DMS153 (cell line): ENCODE data around the gene LRRC8E.

Experiments
- DNase-seq: peaks from one replicate; lab custom pipeline; 2025; lab: John Stamatoyannopoulos, UW

The LRRC8E gene

DNA sequence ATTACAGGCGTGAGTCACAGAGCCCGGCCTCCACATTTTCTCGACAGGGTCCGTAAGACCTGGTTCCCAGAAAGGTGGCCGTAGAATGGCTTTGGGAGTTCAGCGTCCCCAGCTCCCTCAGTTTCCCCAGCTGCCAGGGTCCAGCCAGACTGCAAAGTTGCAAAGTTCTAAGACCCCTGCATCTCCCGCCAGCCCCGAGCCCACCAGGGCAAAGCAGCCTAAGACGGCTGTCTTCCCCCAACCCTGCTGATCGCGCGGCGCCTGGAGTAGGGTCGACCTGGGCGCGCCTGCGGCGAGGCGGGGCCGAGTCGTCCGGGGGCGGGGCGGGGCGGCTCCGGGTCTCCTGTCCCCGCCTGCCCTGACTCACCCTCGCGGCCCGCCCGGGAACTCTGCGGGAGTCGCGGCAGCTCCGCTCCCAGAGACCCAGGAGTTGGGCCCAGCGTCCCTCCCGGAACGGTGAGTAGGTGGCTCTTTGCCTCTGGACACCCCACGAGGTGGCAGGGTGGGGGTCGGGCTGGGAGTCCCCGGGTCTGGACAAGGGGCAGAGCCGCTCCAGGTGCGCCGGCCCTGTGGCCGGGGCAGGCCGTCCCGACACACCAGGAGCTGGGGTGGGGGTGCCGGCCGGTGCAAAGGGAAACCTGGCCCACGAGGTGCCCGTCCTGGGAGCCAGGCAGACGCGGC is at the start of gene LRRC8E:
Gene LRRC8E (plus strand): TSS at position 366 of the 681 bp plus-strand sequence. CDS start 7,094 bp downstream, outside the sequence.
- DNase-seq: no peak

DNA sequence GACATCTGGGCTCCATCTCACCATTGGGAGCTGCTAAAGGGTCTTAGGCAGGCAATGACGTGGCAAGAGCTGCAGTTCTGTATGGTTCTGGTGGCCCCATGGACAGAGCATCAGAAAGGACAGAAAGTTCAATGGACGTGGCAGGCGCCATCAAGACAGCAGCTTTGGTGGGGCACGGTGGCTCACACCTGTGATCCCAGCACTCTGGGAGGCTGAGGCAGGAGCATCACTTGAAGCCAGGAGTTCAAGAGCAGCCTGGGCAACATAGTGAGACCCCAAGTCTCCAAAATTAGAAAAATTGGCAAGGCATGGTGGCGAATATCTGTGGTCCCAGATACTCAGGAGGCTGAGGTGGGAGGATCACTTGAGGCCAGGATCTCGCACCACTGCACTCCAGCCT is 48.8 kb upstream of the LRRC8E start:
- no peak for DNase-seq

DNA sequence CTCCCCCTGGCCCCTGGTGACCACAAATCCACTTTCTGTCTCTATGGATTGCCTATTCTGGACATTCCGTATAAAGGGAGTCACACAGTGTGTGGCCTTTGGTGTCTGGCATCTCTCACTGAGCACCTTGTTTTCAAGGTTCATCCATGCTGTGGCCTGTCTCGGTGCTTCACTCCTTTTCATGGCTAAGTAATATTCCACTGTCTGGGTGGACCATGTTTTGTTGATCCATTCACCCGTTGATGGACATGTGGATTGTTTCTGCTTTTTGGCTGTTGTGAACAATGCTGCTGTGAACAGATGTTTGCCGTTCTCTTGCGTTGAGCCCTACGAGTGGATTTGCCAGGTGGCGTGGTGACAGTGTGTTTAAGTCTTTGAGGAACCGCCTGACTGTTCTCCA is 47.7 kb upstream of the LRRC8E start:
- DNase-seq: no peak

DNA sequence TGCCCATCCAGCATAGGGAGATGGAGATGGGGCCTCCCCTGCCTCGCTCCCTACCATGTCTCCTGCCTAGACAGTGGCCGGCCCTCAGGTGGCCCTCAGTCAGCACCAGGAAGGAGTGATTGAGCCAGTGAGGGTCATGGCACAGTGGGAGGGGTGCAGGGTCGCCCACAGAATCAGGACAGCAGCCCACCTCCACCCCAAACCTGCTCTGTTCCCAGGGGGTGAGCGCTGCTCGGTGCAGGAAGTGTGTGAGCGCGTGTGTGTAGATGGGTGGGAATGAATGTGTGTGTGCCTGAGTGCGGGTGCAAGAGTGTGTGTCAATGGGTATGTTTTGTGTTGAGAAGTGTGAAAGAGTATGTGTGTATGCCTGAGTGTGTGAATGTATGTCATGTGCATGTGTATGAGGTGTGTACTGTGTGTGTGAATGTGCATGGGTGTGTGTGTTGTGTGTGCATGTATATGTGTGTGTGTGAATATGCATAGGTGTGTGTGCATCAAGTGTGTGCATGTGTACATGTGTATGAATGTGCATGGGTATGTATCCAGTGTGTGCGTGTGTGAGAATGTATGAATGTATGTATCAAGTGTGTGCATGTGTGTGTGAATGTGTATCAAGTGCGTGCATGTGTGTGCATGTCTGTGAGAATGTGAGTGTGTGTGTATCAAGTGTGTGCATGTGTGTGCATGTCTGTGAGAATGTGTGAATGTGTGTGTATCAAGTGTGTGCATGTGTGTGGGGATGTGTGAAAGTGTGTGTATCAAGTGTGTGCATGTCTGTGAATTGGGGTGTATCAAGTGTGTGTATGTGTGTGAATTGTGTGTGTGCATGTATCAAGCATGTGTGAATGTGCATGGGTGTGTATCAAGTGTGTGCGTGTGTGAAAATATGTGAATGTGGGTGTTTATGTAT is 46.3 kb upstream of the LRRC8E start:
- no peak for DNase-seq

DNA sequence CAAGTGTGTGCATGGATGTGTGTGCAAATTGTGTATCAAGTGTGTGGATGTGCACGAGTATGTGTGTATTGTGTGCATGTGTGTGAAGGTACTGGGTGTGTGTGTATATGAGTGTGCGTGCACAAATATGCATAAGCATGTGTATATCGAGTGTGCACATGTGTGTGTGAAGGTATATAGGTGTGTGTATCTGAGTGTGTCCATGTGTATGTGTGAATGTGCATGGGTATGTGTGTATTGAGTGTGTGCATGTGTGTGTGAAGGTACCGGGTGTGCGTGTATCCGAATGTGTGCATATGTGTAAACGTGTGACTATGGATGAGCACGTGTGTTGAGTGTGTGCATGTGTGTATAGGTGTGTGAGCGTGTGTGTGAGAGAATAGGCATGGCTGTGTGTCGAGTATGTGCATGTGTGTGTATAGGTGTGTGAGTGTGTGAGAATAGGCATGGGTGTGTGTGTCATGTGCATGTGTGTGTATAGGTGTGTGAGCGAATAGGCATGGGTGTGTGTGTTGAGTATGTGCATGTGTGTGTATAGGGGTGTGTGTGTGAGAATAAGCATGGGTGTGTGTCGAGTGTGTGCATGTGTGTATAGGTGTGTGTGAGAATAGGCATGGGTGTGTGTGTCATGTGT is 45.5 kb upstream of the LRRC8E start:
- DNase-seq: no peak

DNA sequence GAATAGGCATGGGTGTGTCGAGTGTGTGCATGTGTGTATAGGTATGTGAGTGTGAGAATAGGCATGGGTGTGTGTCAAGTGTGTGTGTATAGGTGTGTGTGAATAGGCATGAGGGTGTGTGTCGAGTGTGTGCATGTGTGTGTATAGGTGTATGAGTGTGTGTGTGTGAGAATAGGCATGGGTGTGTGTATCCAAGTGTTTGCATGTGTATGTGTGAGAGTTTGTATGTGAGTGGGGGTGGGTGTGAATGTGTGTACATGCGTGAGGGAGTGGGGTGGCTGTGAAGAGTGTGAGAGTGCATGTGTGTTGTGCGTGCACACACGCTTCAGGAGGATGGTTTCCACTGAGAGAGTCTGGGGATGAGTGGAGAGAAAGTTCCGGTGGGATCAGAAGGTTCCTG is 44.8 kb upstream of the LRRC8E start:
- no peak for DNase-seq

DNA sequence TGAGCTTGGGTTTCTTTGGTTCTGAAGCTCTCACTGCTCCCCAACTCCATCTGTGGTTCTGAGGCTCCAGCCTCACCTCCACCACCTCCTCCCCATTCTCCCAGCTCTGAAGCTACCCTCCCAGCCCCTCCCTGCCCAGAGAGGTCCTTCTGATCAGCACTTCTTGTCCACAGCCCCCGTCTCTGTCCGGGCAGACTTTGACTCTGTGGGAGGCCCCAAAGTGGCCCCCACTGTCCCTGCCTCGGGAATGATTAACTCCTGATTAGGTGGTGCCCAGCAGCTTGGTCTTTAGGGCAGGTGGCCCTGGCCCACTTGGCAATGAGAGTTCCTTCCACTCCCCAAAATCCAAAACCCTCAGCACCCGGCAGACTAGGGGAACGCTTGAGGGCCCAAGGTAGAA is 43.9 kb upstream of the LRRC8E start:
- DNase-seq: no peak

DNA sequence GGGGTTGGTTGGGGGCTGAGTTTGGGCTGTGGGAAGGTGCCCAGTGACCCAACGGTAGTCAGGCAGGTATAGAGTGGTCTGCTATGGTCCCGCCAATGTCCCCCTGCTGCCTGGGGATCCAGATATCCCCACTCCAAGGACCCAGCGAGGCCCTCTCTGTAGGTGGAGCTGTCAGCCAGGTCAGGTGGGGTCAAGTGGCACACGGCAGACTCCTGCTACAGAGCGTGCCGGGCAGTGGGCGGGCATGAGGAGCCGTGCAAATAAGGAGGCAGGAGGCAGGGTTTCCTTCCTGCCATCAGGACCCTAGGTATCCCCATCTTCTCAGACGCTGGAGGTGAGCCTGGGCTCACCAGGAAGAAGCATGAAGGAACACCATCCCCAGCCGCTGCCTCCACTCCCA is 43.4 kb upstream of the LRRC8E start:
- no peak for DNase-seq

DNA sequence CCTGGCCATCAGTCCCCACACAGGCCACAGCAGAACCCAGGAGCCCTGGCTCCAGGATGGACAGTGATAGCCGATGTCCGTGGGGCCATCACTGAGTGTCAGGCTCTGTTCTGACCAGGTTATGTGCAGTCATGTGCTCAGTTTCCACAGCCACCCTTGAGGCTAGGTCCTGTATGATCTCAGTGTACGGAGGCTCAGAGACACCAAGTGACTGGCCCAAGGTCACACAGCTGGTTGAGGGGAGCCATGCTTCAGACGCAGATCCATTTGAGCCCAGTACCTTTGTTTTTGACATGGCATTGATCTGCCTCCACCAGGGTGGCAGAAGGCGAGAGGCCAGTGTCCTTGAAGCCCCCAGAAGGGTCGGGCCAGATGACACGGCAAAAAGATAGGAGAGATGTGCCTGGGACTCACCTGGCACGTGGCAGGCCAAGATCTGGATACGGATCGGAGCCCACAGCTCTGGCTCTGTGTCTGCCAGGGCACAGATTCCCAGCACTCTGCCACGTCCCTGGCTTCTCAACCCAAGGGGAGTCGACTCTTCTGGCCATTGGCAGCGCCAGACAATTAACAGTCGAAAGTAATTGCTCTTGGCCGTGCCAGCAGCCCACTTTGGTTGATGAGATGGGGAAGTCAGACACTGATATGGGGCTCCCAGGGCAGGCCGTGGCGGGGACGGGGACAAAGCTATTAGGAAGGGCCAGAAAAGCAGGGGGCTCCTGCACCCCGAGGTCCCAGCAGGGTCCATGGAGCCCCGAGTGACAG is 42.7 kb upstream of the LRRC8E start:
- no peak for DNase-seq

DNA sequence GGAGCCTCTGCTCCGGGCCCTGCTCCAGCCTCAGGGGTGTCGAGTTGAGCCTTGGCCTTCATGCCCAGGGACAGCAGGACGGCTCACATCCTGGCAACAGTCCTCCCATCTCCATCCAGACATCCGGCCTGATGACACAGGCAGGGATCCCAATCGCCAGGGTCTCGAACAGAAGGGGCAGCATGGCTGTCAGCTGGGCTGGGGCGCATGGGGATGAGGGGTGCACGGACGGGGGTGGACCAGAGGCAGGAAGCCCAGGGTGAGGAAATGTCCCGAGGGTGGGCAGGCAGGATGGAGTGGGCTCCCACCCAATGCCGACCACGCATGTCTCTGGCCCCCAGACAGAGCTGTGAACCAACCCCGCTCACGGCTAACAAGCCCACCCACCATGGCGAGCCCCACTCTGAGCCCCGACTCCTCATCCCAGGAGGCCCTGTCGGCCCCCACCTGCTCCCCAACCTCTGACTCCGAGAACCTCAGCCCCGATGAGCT is 42.1 kb upstream of the LRRC8E start:
- DNase-seq: no peak

DNA sequence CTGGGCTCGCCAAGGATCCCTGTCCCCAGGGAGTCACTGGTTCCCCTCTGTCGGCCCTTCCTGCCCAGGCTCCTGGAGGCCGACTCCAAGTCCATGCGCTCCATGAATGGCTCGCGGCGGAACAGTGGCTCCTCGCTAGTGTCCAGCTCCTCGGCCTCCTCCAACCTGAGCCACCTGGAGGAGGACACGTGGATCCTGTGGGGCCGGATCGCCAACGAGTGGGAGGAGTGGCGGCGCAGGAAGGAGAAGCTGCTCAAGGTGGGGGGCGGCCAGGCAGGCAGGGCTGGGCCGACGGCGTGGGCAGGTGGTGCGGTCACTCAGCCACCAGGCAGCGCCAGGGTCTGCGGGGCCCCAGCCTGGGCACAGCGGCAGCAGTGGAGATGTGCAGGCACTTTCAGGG is 40.6 kb upstream of the LRRC8E start:
- DNase-seq: no peak

DNA sequence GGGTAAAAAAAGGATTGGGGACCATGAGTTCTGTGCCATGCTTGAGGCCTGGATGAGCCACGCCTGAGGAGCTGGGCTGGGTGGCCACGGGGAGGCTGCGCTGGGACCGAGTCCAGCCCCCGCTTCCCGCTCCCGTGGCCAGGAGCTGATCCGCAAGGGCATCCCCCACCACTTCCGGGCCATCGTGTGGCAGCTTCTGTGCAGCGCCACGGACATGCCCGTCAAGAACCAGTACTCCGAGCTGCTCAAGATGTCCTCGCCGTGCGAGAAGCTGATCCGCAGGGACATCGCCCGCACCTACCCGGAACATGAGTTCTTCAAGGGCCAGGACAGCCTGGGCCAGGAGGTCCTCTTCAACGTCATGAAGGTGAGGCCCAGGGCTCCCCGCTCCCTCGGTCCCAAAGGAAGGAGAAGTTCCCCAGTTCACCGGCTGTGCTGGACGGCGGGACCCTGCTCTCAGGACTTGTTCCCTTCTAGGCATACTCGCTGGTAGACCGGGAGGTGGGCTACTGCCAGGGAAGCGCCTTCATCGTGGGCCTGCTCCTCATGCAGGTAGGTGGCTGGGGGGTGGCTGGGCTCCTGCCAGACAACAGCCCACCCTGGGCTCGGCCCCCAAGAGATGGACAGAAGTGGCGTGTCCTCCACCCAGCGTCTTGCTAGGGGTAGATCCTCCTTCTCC is 39.4 kb upstream of the LRRC8E start:
- DNase-seq: no peak

DNA sequence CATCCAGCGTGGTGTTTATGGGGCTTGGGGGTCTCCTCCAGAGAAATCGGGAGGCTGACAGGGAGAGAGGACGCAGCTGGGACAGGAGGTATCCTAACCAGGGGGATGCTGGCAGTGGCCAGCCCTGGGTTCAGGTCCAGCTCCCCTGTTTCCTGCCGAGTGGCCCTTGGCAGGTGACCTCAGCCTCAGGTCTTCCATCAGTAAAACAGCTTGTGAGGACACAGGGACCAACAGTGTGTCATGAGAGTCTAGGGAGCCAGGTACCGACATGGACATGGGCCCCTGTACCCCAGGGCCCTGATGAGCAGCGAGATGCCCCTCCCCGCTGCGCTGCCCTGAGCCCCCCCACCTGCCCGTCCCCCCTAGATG is 38.7 kb upstream of the LRRC8E start:
- no peak for DNase-seq

DNA sequence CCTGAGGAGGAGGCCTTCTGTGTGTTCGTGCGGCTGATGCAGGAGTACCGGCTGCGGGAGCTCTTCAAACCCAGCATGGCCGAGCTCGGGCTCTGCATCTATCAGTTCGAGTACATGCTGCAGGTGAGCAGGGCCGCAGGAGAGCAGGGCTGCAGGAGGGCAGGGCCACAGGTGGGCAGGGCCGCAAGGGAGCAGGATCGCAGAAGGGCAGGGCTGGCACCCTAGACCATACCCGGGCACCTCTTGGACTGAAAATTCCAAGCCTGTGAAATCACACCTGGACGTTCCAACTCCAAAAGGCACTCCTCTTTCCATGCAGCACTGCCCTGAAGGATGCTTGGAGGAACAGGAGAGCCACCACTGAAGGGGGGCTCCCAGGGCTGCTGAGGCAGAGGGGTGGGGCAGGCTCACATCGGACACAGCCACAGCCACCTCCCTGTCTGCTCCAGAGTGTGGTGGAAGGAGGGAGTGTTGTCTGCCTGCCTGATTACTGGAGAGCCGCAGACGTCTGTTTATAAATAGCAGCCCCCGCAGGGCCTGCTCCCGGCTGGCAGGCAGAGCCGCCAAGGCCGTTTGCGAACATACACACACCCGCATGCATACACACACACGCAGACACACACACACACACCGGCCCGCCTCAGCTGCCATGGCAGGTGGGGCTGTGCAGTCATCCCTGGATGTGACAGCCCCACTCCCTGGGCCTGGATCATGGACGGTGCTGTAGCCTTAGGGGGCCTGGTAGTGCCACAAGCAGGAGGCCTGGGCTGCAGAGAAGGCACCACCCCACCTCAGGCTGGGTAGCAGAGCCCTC is 38.1 kb upstream of the LRRC8E start:
- DNase-seq: no peak

DNA sequence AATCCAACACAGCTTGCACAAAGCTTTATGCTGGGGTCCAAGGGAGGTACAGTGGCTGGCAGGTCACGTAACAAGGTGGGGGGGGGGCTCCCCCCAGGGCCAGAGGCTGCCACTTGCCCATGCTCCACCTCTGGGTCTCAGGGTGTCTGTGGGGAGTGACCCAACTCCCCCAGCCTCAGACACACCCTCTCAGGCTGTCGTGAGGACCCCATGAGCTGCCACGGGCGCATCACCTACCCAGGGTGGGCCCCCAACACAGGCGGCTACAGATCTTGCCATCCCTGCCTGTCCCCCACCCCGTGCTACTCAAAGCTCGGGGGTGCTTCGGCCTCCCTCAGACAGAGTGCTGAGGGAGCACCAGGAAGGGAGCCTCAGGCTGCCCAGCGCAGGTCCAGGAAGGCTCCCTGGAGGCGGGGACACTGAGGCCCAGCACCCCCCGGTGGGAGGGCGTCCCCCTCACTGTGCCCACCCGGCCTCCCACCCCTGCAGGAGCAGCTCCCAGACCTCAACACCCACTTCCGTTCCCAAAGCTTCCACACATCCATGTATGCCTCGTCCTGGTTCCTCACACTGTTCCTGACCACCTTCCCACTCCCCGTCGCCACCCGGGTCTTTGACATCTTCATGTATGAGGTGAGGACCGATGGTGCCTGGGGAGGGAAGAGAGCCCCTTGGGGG is 37.2 kb upstream of the LRRC8E start:
- no peak for DNase-seq

DNA sequence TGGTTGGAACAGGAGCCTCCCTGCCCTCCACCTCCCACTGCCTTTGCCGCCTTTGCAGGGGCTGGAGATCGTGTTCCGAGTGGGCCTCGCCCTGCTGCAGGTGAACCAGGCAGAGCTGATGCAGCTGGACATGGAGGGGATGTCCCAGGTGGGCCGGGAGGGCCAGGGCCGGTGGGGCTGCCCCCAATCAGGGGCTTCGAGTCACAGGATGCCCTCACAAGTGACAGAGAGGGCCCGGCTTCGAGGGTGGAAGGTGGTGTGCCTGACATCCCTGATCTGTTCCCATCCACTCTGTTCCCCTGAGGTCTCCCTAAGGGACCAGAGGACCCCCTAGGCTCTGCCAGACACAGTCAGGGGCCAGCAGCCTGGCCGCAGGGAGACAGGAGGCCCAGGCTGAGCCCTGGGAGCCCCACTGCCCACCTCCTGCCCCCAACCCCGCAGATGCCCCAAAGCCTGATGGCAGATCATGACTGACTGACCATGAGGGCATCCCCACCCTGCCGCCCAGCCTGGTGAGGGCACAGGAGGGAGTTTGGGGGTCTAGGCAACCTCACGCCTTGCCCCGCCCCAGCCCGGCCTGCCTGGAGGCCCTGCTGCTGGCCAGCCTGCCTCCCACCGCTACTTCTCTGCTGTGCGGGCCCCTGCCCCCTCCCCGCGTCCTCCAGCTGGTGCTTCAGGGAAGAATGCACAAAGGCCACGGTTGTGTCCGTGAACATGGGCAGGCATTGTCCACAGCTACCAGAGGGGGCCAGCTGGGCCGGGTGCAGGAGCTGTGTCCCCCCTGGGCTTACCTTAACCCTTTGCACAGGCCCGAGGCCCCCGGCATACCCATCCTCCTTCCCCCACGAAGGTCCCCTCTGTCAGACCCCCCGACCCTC is 36.4 kb upstream of the LRRC8E start:
- DNase-seq: no peak

DNA sequence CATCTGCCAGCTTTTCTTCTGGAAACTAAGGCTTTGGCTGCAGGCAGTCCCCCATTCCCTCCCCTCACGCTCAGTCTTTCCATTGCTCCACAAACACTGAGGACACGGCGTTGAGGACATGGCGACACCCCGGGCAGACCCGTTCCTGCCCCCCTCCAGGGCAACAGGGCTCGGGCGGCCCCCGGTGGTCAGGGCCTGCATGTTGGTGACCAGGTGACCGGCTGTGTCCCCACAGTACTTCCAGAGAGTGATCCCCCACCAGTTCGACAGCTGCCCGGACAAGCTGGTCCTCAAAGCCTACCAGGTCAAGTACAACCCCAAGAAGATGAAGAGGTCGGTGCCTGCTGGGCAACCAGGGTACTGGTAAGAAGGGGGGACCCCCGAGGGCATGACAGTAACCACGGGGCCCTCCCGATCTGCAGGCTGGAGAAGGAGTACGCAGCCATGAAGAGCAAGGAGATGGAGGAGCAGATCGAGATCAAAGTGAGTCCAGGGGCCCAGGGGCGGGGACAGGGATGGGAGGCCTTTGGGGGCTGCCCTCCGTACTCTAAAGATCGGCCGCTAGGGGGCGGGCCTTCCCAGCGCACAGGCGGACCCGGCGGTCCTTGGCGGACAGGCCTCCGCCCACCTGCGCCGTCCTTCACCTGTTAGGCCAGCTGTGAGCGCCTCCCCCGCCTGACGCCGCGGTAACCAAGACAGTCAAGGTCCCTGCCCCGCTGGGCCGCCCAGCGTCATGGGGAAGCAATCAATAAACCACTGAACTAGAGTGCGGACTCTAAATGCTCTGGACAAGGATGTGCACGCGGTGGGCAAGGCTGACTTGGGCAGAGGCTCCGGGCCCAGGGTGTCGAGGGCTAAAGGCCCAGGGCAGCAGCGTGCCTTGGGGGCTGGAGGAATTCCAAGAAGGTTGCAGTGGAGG is 35.2 kb upstream of the LRRC8E start:
- DNase-seq: peak; percentile 86

DNA sequence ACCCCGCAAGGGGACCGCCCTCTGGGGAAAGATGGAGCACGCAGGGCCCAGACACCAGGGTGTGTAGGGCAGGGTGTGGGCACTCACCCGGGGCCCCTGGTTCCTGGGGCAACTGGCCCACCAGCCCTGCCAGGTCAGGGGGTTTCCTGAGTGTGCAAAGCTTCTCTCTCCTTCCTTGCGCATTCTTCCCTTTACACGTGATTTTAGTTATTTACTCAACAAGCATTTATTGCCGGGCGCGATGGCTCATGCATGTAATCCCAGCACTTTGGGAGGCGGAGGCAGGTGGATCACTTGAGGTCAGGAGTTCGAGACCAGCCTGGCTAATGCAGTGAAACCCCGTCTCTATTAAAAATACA is 34.6 kb upstream of the LRRC8E start:
- no peak for DNase-seq
